ENCODE data around the gene TPST2.
A peak's percentile ranks its signal among the peaks of the same experiment; 100 is the strongest.

The TPST2 gene

GRCh38 chr22:26524870-26525269 is 65.1 kb downstream of the TPST2 start:
- no peak overlapping the region for H3K4me3 ChIP-seq (ENCODE audit: low read length)
- H3K36me3 ChIP-seq (ENCODE audit: control insufficient read depth, insufficient read depth, low read length): peaks cover 5% of the 10 kb centered on the region; the same call in 1 of the 2 replicates
- WGBS (ENCODE audit: insufficient coverage, insufficient read length): no CpG with 5 or more reads among the region's 4 CpGs

GRCh38 chr22:26522592-26522991 is 67.3 kb downstream of the TPST2 start:
- H3K27ac ChIP-seq (ENCODE audit: low read length): no peak overlapping the region
- DNase-seq (ENCODE audit: low read depth, low spot score): no peak
- H3K4me1 ChIP-seq (ENCODE audit: control insufficient read depth, insufficient read depth, low read length): no peaks in the 10 kb centered on the region
- peaks cover 4% of the 10 kb centered on the region; the same call in 1 of the 2 replicates for H3K36me3 ChIP-seq (ENCODE audit: control insufficient read depth, insufficient read depth, low read length)
- H3K4me3 ChIP-seq (ENCODE audit: low read length): no peak overlapping the region
- no peaks in the 10 kb centered on the region for H3K9me3 ChIP-seq (ENCODE audit: control insufficient read depth, insufficient read depth, low read length)
- H3K27me3 ChIP-seq (ENCODE audit: control insufficient read depth, insufficient read depth, low read length): no peaks in the 10 kb centered on the region
- no CpG with 5 or more reads among the region's 4 CpGs for WGBS (ENCODE audit: insufficient coverage, insufficient read length)

More at GRCh38 chr22:26524870-26525269, 65.1 kb downstream of the TPST2 start:
- Histone ChIP-seq H3K4me1 (ENCODE audit: control insufficient read depth, insufficient read depth, low read length) (no peaks in the 10 kb centered on the region), H3K27me3 (ENCODE audit: control insufficient read depth, insufficient read depth, low read length) (no peaks in the 10 kb centered on the region), H3K27ac (ENCODE audit: low read length) (no peak overlapping the region), H3K9me3 (ENCODE audit: control insufficient read depth, insufficient read depth, low read length) (no peaks in the 10 kb centered on the region)
- no peak for DNase-seq (ENCODE audit: low read depth, low spot score)

- H3K4me1 ChIP-seq (ENCODE audit: control insufficient read depth, insufficient read depth, low read length): no peaks in the 10 kb centered on the region
- H3K4me3 ChIP-seq (ENCODE audit: low read length): no peak overlapping the region
- H3K27ac ChIP-seq (ENCODE audit: low read length): no peak overlapping the region
- WGBS (ENCODE audit: insufficient coverage, insufficient read length): no CpG with 5 or more reads among the region's 2 CpGs
- H3K36me3 ChIP-seq (ENCODE audit: control insufficient read depth, insufficient read depth, low read length): peaks cover 2% of the 10 kb centered on the region; the same call in 1 of the 2 replicates
- no peaks in the 10 kb centered on the region for H3K27me3 ChIP-seq (ENCODE audit: control insufficient read depth, insufficient read depth, low read length)
- DNase-seq (ENCODE audit: low read depth, low spot score): no peak
- H3K9me3 ChIP-seq (ENCODE audit: control insufficient read depth, insufficient read depth, low read length): no peaks in the 10 kb centered on the region
Measured at GRCh38 chr22:26522012-26522411, 67.9 kb downstream of the TPST2 start.

- no peaks in the 10 kb centered on the region for H3K36me3 ChIP-seq (ENCODE audit: control insufficient read depth, insufficient read depth, low read length)
- H3K4me3 ChIP-seq (ENCODE audit: low read length): no peak overlapping the region
- no CpG with 5 or more reads among the region's 5 CpGs for WGBS (ENCODE audit: insufficient coverage, insufficient read length)
- no peaks in the 10 kb centered on the region for H3K4me1 ChIP-seq (ENCODE audit: control insufficient read depth, insufficient read depth, low read length)
- DNase-seq (ENCODE audit: low read depth, low spot score): no peak
- H3K27me3 ChIP-seq (ENCODE audit: control insufficient read depth, insufficient read depth, low read length): no peaks in the 10 kb centered on the region
- no peak overlapping the region for H3K27ac ChIP-seq (ENCODE audit: low read length)
- no peaks in the 10 kb centered on the region for H3K9me3 ChIP-seq (ENCODE audit: control insufficient read depth, insufficient read depth, low read length)
Measured at GRCh38 chr22:26517429-26517828, 72.5 kb downstream of the TPST2 start.

- H3K4me3 ChIP-seq (ENCODE audit: low read length): no peak overlapping the region
- no CpG with 5 or more reads among the region's 1 CpG for WGBS (ENCODE audit: insufficient coverage, insufficient read length)
- H3K9me3 ChIP-seq (ENCODE audit: control insufficient read depth, insufficient read depth, low read length): no peaks in the 10 kb centered on the region
- no peak for DNase-seq (ENCODE audit: low read depth, low spot score)
- no peaks in the 10 kb centered on the region for H3K4me1 ChIP-seq (ENCODE audit: control insufficient read depth, insufficient read depth, low read length)
- no peaks in the 10 kb centered on the region for H3K27me3 ChIP-seq (ENCODE audit: control insufficient read depth, insufficient read depth, low read length)
- H3K27ac ChIP-seq (ENCODE audit: low read length): no peak overlapping the region
- no peaks in the 10 kb centered on the region for H3K36me3 ChIP-seq (ENCODE audit: control insufficient read depth, insufficient read depth, low read length)
Measured at GRCh38 chr22:26516503-26516902, 73.4 kb downstream of the TPST2 start.

GRCh38 chr22:26515931-26516330 is 74.0 kb downstream of the TPST2 start:
- H3K27ac ChIP-seq (ENCODE audit: low read length): no peak overlapping the region
- H3K36me3 ChIP-seq (ENCODE audit: control insufficient read depth, insufficient read depth, low read length): no peaks in the 10 kb centered on the region
- no peaks in the 10 kb centered on the region for H3K27me3 ChIP-seq (ENCODE audit: control insufficient read depth, insufficient read depth, low read length)
- DNase-seq (ENCODE audit: low read depth, low spot score): no peak
- WGBS (ENCODE audit: insufficient coverage, insufficient read length): no CpG with 5 or more reads among the region's 3 CpGs
- no peaks in the 10 kb centered on the region for H3K4me1 ChIP-seq (ENCODE audit: control insufficient read depth, insufficient read depth, low read length)
- no peaks in the 10 kb centered on the region for H3K9me3 ChIP-seq (ENCODE audit: control insufficient read depth, insufficient read depth, low read length)
- H3K4me3 ChIP-seq (ENCODE audit: low read length): no peak overlapping the region

GRCh38 chr22:26514419-26515161 is 75.3 kb downstream of the TPST2 start:
- no CpG with 5 or more reads among the region's 12 CpGs for WGBS (ENCODE audit: insufficient coverage, insufficient read length)
- no peak for DNase-seq (ENCODE audit: low read depth, low spot score)
- Histone ChIP-seq H3K4me3 (ENCODE audit: low read length) (no peak overlapping the region), H3K27me3 (ENCODE audit: control insufficient read depth, insufficient read depth, low read length) (no peaks in the 10 kb centered on the region), H3K36me3 (ENCODE audit: control insufficient read depth, insufficient read depth, low read length) (peaks cover 4% of the 10 kb centered on the region; the same call in 1 of the 2 replicates), H3K4me1 (ENCODE audit: control insufficient read depth, insufficient read depth, low read length) (no peaks in the 10 kb centered on the region), H3K9me3 (ENCODE audit: control insufficient read depth, insufficient read depth, low read length) (no peaks in the 10 kb centered on the region), H3K27ac (ENCODE audit: low read length) (no peak overlapping the region)

GRCh38 chr22:26513838-26514237 is 76.1 kb downstream of the TPST2 start:
- Histone ChIP-seq H3K36me3 (ENCODE audit: control insufficient read depth, insufficient read depth, low read length) (peaks cover 11% of the 10 kb centered on the region; the same call in 1 of the 2 replicates), H3K27ac (ENCODE audit: low read length) (no peak overlapping the region), H3K4me3 (ENCODE audit: low read length) (no peak overlapping the region), H3K4me1 (ENCODE audit: control insufficient read depth, insufficient read depth, low read length) (no peaks in the 10 kb centered on the region), H3K9me3 (ENCODE audit: control insufficient read depth, insufficient read depth, low read length) (no peaks in the 10 kb centered on the region), H3K27me3 (ENCODE audit: control insufficient read depth, insufficient read depth, low read length) (no peaks in the 10 kb centered on the region)
- WGBS (ENCODE audit: insufficient coverage, insufficient read length): no CpG with 5 or more reads among the region's 1 CpG
- no peak for DNase-seq (ENCODE audit: low read depth, low spot score)

GRCh38 chr22:26512149-26512793 is 77.7 kb downstream of the TPST2 start, which contains the start of gene TFIP11:
Gene TFIP11 (minus strand): TSS chr22:26512473. CDS start chr22:26510272, 2,201 bp downstream.
- H3K4me1 ChIP-seq (ENCODE audit: control insufficient read depth, insufficient read depth, low read length): no peaks in the 10 kb centered on the region
- DNase-seq (ENCODE audit: low read depth, low spot score): peak; percentile 87
- H3K9me3 ChIP-seq (ENCODE audit: control insufficient read depth, insufficient read depth, low read length): no peaks in the 10 kb centered on the region
- peak within 1 kb of the TSS; percentile 92 for H3K4me3 ChIP-seq (ENCODE audit: low read length)
- no peak within 1 kb of the TSS for H3K27ac ChIP-seq (ENCODE audit: low read length)
- H3K36me3 ChIP-seq (ENCODE audit: control insufficient read depth, insufficient read depth, low read length): peaks cover 15% of the 10 kb centered on the region; the same call in 1 of the 2 replicates
- H3K27me3 ChIP-seq (ENCODE audit: control insufficient read depth, insufficient read depth, low read length): no peaks in the 10 kb centered on the region
- WGBS (ENCODE audit: insufficient coverage, insufficient read length): no CpG with 5 or more reads among the region's 40 CpGs

GRCh38 chr22:26508148-26508547 is 81.8 kb downstream of the TPST2 start:
- DNase-seq (ENCODE audit: low read depth, low spot score): no peak
- Histone ChIP-seq H3K36me3 (ENCODE audit: control insufficient read depth, insufficient read depth, low read length) (peaks cover 27% of the 10 kb centered on the region), H3K27me3 (ENCODE audit: control insufficient read depth, insufficient read depth, low read length) (no peaks in the 10 kb centered on the region)

More at GRCh38 chr22:26508148-26508547, 81.8 kb downstream of the TPST2 start:
- Histone ChIP-seq H3K4me1 (ENCODE audit: control insufficient read depth, insufficient read depth, low read length) (0 out of 2 replicates have a peak, but pooled peaks cover 2% of the 10 kb centered on the region), H3K27ac (ENCODE audit: low read length) (no peak overlapping the region), H3K9me3 (ENCODE audit: control insufficient read depth, insufficient read depth, low read length) (no peaks in the 10 kb centered on the region), H3K4me3 (ENCODE audit: low read length) (no peak overlapping the region)
